SK-N-SH treated with all-trans-retinoic acid at 6 μM for 48 hours (cell line): ENCODE measurements around the gene ZNF624.

Experiments used
- CSDC2 ChIP-seq: fragments of 250-450 bp; sonication (Bioruptor Pico); IDR thresholded peaks from 2 replicates; pipeline ENCODE4 v1.5.0; 2020; ENCODE audit warnings: mild to moderate bottlenecking, moderate library complexity
- GLIS3 ChIP-seq: fragments of 250-450 bp; sonication (Bioruptor Pico); IDR thresholded peaks from 2 replicates; pipeline ENCODE4 v1.5.0; 2020; ENCODE audit warnings: mild to moderate bottlenecking, moderate library complexity
- TF ChIP-seq, protein P1 (sequence below): fragments of 250-450 bp; sonication (Bioruptor Pico); IDR thresholded peaks from 2 replicates; pipeline ENCODE4 v1.8.0; 2021; ENCODE audit warnings: low read depth, mild to moderate bottlenecking, moderate library complexity, borderline replicate concordance
- TF ChIP-seq, protein P2 (sequence below): fragments of 250-450 bp; sonication (Bioruptor Pico); IDR thresholded peaks from 2 replicates; pipeline ENCODE4 v1.5.1; 2020; ENCODE audit warnings: low read depth, mild to moderate bottlenecking, moderate library complexity

DNA sequence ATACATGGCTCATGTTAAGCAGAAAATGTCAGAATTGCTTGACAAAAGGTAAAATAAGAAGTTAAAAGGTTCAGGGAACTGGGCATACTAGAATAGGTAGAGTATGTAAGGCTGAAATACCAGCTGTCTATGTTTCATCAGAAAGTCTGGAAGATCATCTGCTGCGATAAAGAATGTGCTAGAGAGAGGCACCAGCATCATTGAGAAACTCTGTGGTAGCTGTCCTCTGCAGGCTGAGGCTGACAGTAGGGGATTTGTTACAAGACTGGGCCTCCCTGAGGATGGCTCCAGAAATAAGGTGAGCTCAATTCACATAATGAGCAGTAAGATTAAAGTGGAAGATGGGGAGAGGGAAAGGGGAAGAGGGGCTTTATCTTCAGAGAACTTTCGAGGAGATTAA lies 80.2 kb downstream of the ZNF624 start:
- TF ChIP-seq, protein P1, sequence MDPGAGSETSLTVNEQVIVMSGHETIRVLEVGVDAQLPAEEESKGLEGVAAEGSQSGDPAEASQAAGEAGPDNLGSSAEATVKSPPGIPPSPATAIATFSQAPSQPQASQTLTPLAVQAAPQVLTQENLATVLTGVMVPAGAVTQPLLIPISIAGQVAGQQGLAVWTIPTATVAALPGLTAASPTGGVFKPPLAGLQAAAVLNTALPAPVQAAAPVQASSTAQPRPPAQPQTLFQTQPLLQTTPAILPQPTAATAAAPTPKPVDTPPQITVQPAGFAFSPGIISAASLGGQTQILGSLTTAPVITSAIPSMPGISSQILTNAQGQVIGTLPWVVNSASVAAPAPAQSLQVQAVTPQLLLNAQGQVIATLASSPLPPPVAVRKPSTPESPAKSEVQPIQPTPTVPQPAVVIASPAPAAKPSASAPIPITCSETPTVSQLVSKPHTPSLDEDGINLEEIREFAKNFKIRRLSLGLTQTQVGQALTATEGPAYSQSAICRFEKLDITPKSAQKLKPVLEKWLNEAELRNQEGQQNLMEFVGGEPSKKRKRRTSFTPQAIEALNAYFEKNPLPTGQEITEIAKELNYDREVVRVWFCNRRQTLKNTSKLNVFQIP, result no peak
- TF ChIP-seq, protein P2, sequence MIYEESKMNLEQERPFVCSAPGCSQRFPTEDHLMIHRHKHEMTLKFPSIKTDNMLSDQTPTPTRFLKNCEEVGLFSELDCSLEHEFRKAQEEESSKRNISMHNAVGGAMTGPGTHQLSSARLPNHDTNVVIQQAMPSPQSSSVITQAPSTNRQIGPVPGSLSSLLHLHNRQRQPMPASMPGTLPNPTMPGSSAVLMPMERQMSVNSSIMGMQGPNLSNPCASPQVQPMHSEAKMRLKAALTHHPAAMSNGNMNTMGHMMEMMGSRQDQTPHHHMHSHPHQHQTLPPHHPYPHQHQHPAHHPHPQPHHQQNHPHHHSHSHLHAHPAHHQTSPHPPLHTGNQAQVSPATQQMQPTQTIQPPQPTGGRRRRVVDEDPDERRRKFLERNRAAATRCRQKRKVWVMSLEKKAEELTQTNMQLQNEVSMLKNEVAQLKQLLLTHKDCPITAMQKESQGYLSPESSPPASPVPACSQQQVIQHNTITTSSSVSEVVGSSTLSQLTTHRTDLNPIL (CRISPR knock-in tag), result no peak
- no peak for TF ChIP-seq GLIS3 (CRISPR knock-in tag)
- TF ChIP-seq CSDC2 (CRISPR knock-in tag), result no peak
